Measurements from ENCODE around the gene TANK. TPM values are rescaled to one million over a fixed set of nuclear protein-coding genes. Genes with fewer than 3 reads are reported as not detected.
"Not testable (repeated sequence)": the region's sequence is repeated elsewhere in the genome, so short reads cannot be mapped to it uniquely, and the experiment has no call there.

TANK gene
- total RNA-seq, 1 experiment from 2014 or later = 79.6 TPM

DNA sequence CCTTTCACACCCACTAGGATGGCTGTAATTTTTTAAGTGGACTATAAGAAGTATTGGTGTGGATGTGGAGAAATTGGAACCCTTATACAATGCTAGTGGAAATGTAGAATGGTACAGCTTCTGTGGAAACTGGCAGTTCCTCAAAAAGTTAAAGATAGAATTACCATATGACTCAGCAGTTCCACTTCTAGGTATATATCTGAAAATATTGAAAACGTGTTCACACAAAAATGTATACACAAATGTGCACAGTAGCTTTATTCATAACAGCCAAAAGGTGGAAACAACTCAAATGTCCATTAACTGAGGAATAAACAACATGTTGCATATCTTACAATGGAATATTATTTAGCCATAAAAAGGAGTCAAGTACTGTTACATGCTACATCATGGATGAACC lies 17.7 kb downstream of the TANK start:
- ChIA-PET CTCF (no interaction called here), POLR2A (interaction anchor here (1.2 kb wide), 1 partner anchor 9 kb away, joined by 4 read pairs; no protein-coding TSS in a partner anchor)
- Mint-ChIP-seq H3K36me3 (ENCODE audit: insufficient read depth, unreplicated experiment) (peaks cover 65% of the 10 kb centered on the region), H3K4me3 (ENCODE audit: unreplicated experiment) (no peak overlapping the region), H3K27me3 (ENCODE audit: insufficient read depth, unreplicated experiment) (no peaks in the 10 kb centered on the region), H3K4me1 (ENCODE audit: insufficient read depth, unreplicated experiment) (peaks cover 15% of the 10 kb centered on the region), H3K27ac (ENCODE audit: low read depth, unreplicated experiment) (no peak overlapping the region), H3K9me3 (ENCODE audit: unreplicated experiment) (no peaks in the 10 kb centered on the region)
- intact Hi-C loops (cut with micrococcal nuclease) = no loop called here
- TF ChIP-seq, protein P1, sequence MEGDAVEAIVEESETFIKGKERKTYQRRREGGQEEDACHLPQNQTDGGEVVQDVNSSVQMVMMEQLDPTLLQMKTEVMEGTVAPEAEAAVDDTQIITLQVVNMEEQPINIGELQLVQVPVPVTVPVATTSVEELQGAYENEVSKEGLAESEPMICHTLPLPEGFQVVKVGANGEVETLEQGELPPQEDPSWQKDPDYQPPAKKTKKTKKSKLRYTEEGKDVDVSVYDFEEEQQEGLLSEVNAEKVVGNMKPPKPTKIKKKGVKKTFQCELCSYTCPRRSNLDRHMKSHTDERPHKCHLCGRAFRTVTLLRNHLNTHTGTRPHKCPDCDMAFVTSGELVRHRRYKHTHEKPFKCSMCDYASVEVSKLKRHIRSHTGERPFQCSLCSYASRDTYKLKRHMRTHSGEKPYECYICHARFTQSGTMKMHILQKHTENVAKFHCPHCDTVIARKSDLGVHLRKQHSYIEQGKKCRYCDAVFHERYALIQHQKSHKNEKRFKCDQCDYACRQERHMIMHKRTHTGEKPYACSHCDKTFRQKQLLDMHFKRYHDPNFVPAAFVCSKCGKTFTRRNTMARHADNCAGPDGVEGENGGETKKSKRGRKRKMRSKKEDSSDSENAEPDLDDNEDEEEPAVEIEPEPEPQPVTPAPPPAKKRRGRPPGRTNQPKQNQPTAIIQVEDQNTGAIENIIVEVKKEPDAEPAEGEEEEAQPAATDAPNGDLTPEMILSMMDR (IDR thresholded peaks at IDR 0.05; ENCODE audit: unreplicated experiment) = no peak
- no peak for DNase-seq (ENCODE audit: unreplicated experiment)
- no TSS peak for BruUV-seq (replicated peaks)

DNA sequence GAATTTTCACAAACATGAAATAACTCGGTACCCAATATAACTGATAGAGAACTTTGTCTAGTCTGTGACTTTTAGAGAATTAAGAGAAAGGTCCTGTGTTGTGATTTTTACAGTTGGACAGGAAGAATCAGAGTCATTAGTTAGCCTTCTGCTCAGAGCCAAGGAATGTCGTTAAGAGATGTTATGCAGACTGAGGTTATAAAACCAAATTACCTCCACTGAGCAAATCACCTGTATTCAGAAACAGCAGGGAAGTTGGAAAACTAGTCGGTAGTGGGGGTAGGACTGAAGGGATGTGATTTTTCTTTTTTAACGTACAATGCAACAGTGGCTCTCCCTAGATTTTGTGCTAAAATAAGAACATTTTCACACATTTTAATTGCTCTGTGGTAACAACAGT lies 18.5 kb downstream of the TANK start:
- BruUV-seq (replicated peaks) = no TSS peak
- Mint-ChIP-seq H3K4me3 (ENCODE audit: unreplicated experiment) (no peak overlapping the region), H3K4me1 (ENCODE audit: insufficient read depth, unreplicated experiment) (peaks cover 7% of the 10 kb centered on the region), H3K9me3 (ENCODE audit: unreplicated experiment) (no peaks in the 10 kb centered on the region), H3K27ac (ENCODE audit: low read depth, unreplicated experiment) (no peak overlapping the region), H3K27me3 (ENCODE audit: insufficient read depth, unreplicated experiment) (no peaks in the 10 kb centered on the region), H3K36me3 (ENCODE audit: insufficient read depth, unreplicated experiment) (peaks cover 70% of the 10 kb centered on the region)
- CTCF ChIA-PET = no interaction called here
- intact Hi-C loops (cut with micrococcal nuclease) = no loop called here
- no peak for DNase-seq (ENCODE audit: unreplicated experiment)
- TF ChIP-seq, protein P1 (IDR thresholded peaks at IDR 0.05; ENCODE audit: unreplicated experiment) = no peak
- POLR2A ChIA-PET = no interaction called here

DNA sequence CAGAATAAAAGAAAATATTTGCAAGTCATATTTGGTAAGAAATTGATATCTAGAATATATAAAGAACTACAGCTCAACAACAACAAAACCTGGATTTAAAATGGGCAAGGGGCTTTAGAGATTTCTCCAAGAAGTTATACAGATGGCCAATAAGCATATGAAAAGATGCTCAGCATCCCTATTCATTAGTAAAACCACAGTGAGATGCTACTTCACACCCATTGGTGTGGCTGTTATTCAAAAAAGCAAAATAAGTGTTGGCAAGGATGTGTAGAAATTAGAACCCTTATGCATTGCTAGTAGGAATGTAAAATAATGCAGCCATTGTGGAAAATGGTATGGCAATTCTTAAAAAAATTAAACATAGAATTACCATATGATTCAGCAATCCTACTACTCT lies 29.8 kb downstream of the TANK start:
- no TSS peak for BruUV-seq (replicated peaks)
- Mint-ChIP-seq H3K27ac (ENCODE audit: low read depth, unreplicated experiment) (peak overlapping the region; percentile 60), H3K9me3 (ENCODE audit: unreplicated experiment) (no peaks in the 10 kb centered on the region), H3K27me3 (ENCODE audit: insufficient read depth, unreplicated experiment) (no peaks in the 10 kb centered on the region), H3K36me3 (ENCODE audit: insufficient read depth, unreplicated experiment) (peaks cover 66% of the 10 kb centered on the region), H3K4me3 (ENCODE audit: unreplicated experiment) (no peak overlapping the region), H3K4me1 (ENCODE audit: insufficient read depth, unreplicated experiment) (peaks cover 6% of the 10 kb centered on the region)
- ChIA-PET CTCF (interaction anchor here (0.7 kb wide), 1 partner anchor 155 kb away, joined by 3 read pairs; no protein-coding TSS in a partner anchor), POLR2A (no interaction called here)
- DNase-seq (ENCODE audit: unreplicated experiment) = no peak
- intact Hi-C loops (cut with micrococcal nuclease) = no loop called here
- TF ChIP-seq, protein P1 (IDR thresholded peaks at IDR 0.05; ENCODE audit: unreplicated experiment) = no peak

DNA sequence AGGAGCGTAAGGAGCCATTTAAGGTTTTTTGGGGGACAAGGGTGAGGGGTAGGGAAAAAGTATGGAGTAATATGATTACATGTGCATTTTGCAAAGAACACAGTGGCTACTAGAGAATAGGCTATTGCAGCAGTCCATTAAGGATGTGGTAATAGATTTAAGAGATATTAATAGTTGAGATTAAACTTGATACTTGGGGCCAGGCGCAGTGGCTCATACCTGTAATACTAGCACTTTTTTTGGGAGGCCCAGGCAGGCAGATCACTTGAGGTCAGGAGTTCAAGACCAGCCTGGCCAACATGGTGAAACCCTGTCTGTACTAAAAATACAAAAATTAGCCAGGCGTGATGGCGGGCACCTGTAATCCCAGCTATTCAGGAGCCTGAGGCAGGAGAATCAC lies 35.4 kb downstream of the TANK start:
- POLR2A ChIA-PET = interaction anchor here (0.6 kb wide), 1 partner anchor 30 kb away, joined by 3 read pairs; no protein-coding TSS in a partner anchor
- BruUV-seq (replicated peaks); H3K27ac Mint-ChIP-seq (ENCODE audit: low read depth, unreplicated experiment); H3K4me1 Mint-ChIP-seq (ENCODE audit: insufficient read depth, unreplicated experiment); H3K27me3 Mint-ChIP-seq (ENCODE audit: insufficient read depth, unreplicated experiment); H3K4me3 Mint-ChIP-seq (ENCODE audit: unreplicated experiment); H3K9me3 Mint-ChIP-seq (ENCODE audit: unreplicated experiment); intact Hi-C loops (cut with micrococcal nuclease); DNase-seq (ENCODE audit: unreplicated experiment): not testable (repeated sequence)
- CTCF ChIA-PET = interaction anchor here (1.1 to 1.6 kb wide), 2 partner anchors 11 to 55 kb away, joined by 4 to 6 read pairs; no protein-coding TSS in a partner anchor
- H3K36me3 Mint-ChIP-seq (ENCODE audit: insufficient read depth, unreplicated experiment) = peaks cover 56% of the 10 kb centered on the region

Measured in MCF 10A (cell line).